Gastroesophageal sphincter (tissue), 4 donors: ENCODE data around the gene MTA3. TPM values are rescaled to one million over a fixed set of nuclear protein-coding genes. Genes with fewer than 3 reads are reported as not detected.

Experiments
- ATAC-seq: fragments of 150-250 bp; one replicate; pipeline ENCODE4 v1.9.1; 2016; ENCODE audit warnings: mild to moderate bottlenecking, moderate library complexity
- H3K27ac ChIP-seq, 4 donors: fragments of 200-600 bp; sonication (generic) in 3 of 4; 1 replicate in 3 of 4; 2 replicates in 1 of 4; pipeline ENCODE4 v1.5.1; 2016 to 2019
- H3K27me3 ChIP-seq: fragments of 200-600 bp; sonication (generic); one replicate; pipeline ENCODE4 v1.5.1; 2019
- H3K36me3 ChIP-seq, 2 donors: fragments of 200-600 bp; sonication (generic); one replicate each; pipeline ENCODE4 v1.5.1; 2019; ENCODE audit warnings: control low read depth in 1 of 2
- H3K4me1 ChIP-seq, 3 donors: fragments of 200-600 bp; sonication (generic); 1 replicate in 2 of 3; 2 replicates in 1 of 3; pipeline ENCODE4 v1.5.1; 2016 to 2019; ENCODE audit warnings: control low read depth in 2 of 3
- H3K4me3 ChIP-seq, 2 donors: fragments of 200-600 bp; sonication (generic); one replicate each; pipeline ENCODE4 v1.5.1; 2019; ENCODE audit warnings: mild to moderate bottlenecking in 1 of 2, moderate library complexity in 1 of 2
- H3K9me3 ChIP-seq, 3 donors: fragments of 200-600 bp; sonication (generic); one replicate each; pipeline ENCODE4 v1.5.1; 2017 to 2019; ENCODE audit warnings: control low read depth in 2 of 3
- EP300 ChIP-seq: sonication (generic); formaldehyde crosslinking; IDR thresholded peaks from one replicate; pipeline ENCODE4 v1.6.1; 2017; ENCODE audit warnings: antibody characterized with exemption, mild to moderate bottlenecking
- POLR2A ChIP-seq, 2 donors: fragments of 450-650 bp; IDR thresholded peaks; one replicate each; pipeline ENCODE4 v1.6.1; 2017; ENCODE audit warnings: antibody characterized with exemption in 2 of 2, mild to moderate bottlenecking in 2 of 2, moderate library complexity in 1 of 2
- POLR2AphosphoS5 ChIP-seq: sonication (generic); formaldehyde crosslinking; IDR thresholded peaks from one replicate; pipeline ENCODE4 v1.6.1; 2017; ENCODE audit warnings: antibody characterized with exemption
- WGBS, 2 donors: methylation state at CpG; one replicate each; pipeline ENCODE4 v1.1.5; 2018; ENCODE audit warnings: low coverage in 1 of 2; 5-methylcytosine and 5-hydroxymethylcytosine counted together
- total RNA-seq, 4 donors: library from RNA; depleted of rRNA; stranded (reverse); fragments of >200 nt; gene quantifications; one replicate each; pipeline ENCODE4 v1.1.0, GENCODE V29; 2016
- TF ChIP-seq, protein P1 (sequence below), 4 experiments: fragments of 200-600 bp in 2 of 4; fragments of 450-650 bp in 2 of 4; sonication (generic) in 1 of 4; IDR thresholded peaks; one replicate each; pipeline ENCODE4 v1.5.1; 2017 to 2019; ENCODE audit warnings: antibody characterized with exemption in 4 of 4, mild to moderate bottlenecking in 2 of 4, moderate library complexity in 2 of 4

MTA3 gene
- total RNA-seq, 4 donors from 2014 or later = 22.7 to 56.2 (median 29.3) TPM

DNA sequence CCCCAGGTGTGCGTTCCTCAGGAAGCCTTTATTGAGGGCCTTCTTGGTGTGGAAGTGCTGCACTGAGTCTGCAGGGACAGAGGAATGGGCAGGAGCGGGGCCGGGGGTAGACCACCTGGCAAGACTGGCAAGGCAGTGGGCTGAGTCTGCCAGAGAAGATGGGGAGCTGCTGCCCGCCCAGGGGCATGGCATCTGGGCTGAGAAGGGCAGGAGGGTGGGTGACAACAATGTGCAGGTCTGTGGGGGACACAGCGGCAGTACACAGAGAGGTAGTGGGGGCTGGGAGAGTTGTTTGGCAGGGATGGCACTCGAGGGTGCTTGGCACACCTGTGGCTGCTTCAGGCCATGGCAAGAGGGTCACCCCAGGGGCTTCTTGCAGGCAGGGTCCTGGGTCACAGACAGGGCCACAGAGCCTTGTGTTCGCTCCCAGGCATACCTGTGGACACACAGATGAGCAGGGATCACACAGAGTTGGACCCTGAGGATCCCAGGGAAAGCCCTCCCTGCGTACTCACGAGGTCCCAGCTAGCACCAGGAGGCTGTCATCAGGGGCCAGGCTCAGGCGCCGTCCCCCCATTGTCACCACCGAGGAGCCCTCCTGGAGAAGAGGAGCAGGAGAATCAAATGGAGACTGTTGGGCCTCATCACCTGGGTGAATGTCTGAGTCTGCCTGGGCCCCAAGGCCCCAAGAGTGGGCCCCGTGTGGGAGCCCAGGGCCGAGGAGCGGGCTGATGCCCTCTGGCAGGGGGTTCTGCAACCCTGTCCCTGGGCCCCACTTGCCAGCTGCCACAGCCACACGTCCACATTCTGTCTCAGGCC lies 198.9 kb downstream of the MTA3 start:
- Histone ChIP-seq H3K9me3 (no peaks in the 10 kb centered on the region), H3K27me3 (no peaks in the 10 kb centered on the region), H3K27ac (no peak overlapping the region), H3K4me3 (no peak overlapping the region), H3K4me1 (no peaks in the 10 kb centered on the region), H3K36me3 (peaks cover 0 to 21% of the 10 kb centered on the region in 2 donors)
- no peak for ATAC-seq
- TF ChIP-seq, protein P1, sequence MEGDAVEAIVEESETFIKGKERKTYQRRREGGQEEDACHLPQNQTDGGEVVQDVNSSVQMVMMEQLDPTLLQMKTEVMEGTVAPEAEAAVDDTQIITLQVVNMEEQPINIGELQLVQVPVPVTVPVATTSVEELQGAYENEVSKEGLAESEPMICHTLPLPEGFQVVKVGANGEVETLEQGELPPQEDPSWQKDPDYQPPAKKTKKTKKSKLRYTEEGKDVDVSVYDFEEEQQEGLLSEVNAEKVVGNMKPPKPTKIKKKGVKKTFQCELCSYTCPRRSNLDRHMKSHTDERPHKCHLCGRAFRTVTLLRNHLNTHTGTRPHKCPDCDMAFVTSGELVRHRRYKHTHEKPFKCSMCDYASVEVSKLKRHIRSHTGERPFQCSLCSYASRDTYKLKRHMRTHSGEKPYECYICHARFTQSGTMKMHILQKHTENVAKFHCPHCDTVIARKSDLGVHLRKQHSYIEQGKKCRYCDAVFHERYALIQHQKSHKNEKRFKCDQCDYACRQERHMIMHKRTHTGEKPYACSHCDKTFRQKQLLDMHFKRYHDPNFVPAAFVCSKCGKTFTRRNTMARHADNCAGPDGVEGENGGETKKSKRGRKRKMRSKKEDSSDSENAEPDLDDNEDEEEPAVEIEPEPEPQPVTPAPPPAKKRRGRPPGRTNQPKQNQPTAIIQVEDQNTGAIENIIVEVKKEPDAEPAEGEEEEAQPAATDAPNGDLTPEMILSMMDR (IDR thresholded peaks at IDR 0.05) = no peak
- TF ChIP-seq POLR2AphosphoS5 (no peak), EP300 (no peak), POLR2A (IDR thresholded peaks at IDR 0.05) (no peak)
- WGBS, 2 donors = 94 to 100% methylated on average over 2 to 6 of the region's 16 CpGs

DNA sequence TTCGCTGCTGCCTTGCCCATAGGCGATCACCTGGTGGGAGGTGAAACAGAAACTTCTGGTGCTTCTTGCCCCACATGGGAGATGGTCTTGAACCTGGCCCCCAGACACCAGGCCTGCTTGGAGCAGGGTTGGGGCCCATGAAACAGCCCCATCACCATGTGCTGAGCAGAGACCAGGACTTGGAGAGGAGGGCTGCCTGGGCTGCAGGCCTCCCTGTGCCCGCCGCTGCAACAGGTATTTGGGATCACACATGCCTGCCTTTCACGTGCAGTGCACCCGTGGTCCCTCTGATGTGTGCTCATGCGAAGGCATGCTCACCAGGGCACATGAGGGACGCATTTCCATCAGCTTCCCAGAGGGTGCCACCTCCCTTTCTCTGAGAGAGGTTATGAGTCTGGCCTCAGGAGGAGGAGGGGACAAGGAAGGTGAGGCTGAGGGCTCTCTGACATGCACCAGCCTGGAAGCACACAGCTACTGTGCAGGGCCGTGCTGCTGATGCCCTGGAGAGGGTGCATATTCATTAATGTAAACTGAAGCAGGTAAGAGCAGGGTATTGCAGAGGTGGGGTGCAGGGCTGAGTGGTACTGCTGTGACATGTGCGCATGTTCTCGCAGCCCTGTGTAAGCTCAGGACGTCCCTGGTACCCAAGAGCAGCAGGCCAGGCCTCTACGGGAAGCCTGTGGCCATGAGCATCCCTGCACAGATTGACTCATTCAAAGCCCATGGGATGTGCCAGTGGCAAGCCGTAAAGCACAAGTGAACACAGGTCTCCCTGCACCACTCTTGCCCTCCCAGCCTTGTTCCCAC lies 199.7 kb downstream of the MTA3 start:
- Histone ChIP-seq H3K36me3 (peaks cover 0 to 15% of the 10 kb centered on the region in 2 donors), H3K27me3 (no peaks in the 10 kb centered on the region), H3K4me3 (no peak overlapping the region), H3K27ac (no peak overlapping the region), H3K9me3 (no peaks in the 10 kb centered on the region), H3K4me1 (no peaks in the 10 kb centered on the region)
- TF ChIP-seq, protein P1 (IDR thresholded peaks at IDR 0.05) = no peak
- TF ChIP-seq POLR2A (IDR thresholded peaks at IDR 0.05) (no peak), EP300 (no peak)
- no peak for ATAC-seq
- WGBS, 2 donors = 62% methylated on average over 4 of the region's 14 CpGs; no CpG with 5 or more reads in 1 of the 2 donors

DNA sequence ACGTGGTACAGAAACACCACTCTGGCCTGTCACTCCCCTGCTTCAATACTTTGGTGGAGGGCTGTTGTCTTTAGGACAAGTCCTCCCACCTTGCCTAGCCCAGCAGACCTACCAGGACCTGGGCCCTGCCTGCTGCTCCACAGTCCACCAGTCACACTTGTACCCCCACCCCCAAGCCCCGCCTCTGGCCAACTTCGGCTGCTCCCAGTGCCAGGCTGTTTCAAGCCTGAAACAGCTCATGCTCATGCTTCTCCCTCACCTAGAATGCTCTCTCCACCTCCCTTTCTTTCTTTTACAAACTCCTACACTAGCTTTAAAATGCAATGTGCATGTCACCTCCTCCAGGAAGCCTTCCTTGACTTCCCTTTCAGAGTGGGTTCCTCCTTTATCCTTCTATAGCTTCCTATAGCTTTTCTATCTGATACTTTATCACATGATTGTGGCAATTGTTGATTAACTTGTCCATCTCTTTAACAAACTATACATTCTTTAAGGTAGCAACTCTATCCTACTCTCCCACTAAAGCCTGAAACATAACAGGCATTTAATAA lies 200.3 kb downstream of the MTA3 start:
- Histone ChIP-seq H3K36me3 (peaks cover 0 to 10% of the 10 kb centered on the region in 2 donors), H3K27me3 (no peaks in the 10 kb centered on the region), H3K9me3 (no peaks in the 10 kb centered on the region), H3K27ac (no peak overlapping the region), H3K4me3 (no peak overlapping the region), H3K4me1 (no peaks in the 10 kb centered on the region)
- TF ChIP-seq, protein P1 (IDR thresholded peaks at IDR 0.05) = no peak
- TF ChIP-seq POLR2A (IDR thresholded peaks at IDR 0.05) (no peak), EP300 (no peak), POLR2AphosphoS5 (no peak)
- 100% methylated on average over 1 to 2 of the region's 3 CpGs for WGBS, 2 donors
- ATAC-seq = no peak

DNA sequence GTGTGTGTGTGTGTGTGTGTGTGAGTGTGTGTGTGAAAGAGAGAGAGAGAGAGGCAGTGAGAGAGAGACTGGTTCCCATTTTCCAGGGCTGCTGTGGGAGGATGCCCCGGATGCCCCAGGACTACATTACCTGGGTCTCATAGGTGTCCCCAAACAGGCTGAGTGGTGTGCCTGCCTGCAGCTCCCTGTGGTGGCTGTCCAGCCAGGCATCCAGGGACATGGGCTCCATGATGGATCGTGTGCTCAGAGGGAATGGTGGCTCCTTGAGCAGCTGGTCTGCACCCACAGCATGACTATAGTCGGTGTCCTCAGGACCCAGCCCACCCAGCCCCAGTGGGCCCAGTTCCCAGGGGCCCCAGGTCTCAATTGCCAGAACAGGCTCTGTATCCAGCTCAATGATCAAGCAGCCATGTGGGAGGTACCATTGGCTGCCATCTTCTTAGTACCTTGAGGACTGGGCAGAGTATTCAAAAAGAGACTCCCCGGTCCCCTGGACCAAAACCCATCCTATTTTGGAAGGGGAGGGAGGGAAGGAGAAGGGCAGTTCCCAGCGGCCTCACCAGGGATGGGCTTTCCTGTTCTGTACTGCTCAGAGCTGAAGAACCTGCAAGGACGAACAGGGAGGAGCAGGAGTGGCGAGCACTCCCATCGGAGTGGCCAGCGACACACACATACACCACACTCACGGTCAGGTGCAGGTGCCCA lies 201.3 kb downstream of the MTA3 start:
- Histone ChIP-seq H3K9me3 (no peaks in the 10 kb centered on the region), H3K27ac (no peak overlapping the region), H3K4me3 (no peak overlapping the region), H3K36me3 (peaks cover 0 to 10% of the 10 kb centered on the region in 2 donors), H3K27me3 (no peaks in the 10 kb centered on the region), H3K4me1 (no peaks in the 10 kb centered on the region)
- 100% methylated on average over 1 to 3 of the region's 10 CpGs for WGBS, 2 donors
- no peak for ATAC-seq
- TF ChIP-seq POLR2AphosphoS5 (no peak), POLR2A (IDR thresholded peaks at IDR 0.05) (no peak)
- TF ChIP-seq, protein P1 (IDR thresholded peaks at IDR 0.05) = no peak
